NCI-H82 treated with DMSO at 0.1 percent for 48 hours (cell line): ENCODE results near the gene GALNT17.

Experiments
- DNase-seq: peaks from one replicate; lab custom pipeline; 2025; ENCODE audit not compliant: unreplicated experiment; lab: John Stamatoyannopoulos, UW

GALNT17 gene

GRCh38 chr7:71132127-71132376 lies at the start of gene GALNT17:
Gene GALNT17 (plus strand): TSS chr7:71132144.
- no peak for DNase-seq

DNA sequence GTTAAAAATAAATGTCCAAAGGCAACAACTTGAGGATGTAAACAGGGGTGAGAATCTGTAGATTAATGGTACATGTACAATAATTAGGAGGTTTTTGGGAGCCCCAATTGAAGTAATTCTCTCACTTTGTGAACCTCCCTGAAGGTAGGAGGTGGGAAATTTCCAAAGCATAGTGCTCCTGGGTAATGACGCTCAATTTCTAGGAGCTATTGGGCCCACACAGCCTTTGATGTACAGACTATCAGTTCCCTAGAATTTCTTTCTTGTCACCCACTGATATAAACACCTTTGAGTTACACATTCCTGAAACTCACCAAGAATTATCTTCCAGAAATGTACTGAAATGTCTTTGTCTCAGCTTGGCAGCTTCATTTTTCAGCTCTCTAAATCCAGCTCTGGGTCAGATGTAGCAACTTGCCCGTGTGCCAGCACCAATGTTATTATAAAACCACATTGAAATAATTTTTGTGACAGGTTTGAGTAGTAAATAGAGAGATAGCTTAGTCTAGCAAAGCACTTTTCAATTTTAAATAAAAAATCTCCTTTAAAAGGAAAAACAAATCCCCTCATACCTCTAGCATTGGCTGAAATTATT lies 36.6 kb upstream of the GALNT17 start:
- no peak for DNase-seq

GRCh38 chr7:71096351-71096750 lies 35.6 kb upstream of the GALNT17 start:
- DNase-seq: no peak

DNA sequence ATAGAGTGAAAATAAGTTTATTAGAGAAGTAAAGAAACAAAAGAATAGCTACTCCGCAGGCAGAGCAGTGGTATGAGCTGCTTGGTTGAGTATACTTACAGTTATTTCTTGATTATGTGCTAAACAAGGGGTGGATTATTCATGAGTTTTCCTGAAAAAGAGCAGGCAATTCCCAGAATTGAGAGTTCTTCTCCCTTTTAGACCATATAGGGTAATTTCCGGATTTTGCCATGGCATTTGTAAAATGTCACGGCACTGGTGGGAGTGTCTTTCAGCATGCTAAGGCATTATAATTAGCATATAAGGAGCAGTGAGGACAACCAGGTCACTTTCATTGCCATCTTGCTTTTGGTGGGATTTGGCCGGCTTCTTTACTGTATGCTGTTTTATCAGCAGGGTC lies 25.7 kb upstream of the GALNT17 start:
- DNase-seq: no peak

DNA sequence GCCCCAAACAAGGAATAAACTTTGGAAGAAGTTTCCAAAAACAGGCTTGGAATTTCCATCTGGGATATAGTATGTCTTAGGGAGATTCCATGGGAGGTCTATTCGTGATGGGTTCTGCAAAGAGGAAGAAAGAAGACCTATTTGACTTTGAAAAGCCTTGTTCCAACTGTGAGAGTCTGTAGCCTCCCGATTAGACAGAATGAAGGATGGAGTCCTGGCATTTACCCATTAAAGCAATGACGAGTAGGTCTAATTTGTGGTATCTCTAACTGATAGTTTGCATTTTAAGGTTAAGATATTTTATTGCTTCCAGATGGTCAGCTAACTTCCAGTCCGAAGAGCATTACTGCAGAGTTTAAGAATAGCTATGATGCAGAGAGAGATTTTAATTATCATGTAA lies 19.5 kb upstream of the GALNT17 start:
- DNase-seq: no peak

DNA sequence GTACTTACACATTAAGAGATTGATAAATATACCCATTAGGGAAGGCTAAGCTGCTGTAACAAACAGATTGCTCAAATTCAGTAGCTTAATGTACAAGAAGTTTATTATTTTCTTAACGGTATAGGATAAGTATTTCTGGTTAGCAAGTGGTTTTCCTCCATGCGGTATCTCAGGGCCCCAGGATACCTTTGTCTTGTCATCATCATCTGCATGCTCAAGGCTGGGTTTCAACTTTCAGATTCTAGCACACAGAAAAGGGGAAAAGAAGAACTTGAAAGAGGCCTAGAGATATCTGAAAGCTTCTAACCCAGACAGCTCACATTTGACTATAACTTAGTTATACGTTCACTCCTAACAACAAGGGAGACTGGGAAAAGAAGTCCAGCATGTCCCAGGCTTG lies 11.8 kb upstream of the GALNT17 start:
- DNase-seq: no peak

GRCh38 chr7:71129126-71129525 lies 2.8 kb upstream of the GALNT17 start:
- no peak for DNase-seq

DNA sequence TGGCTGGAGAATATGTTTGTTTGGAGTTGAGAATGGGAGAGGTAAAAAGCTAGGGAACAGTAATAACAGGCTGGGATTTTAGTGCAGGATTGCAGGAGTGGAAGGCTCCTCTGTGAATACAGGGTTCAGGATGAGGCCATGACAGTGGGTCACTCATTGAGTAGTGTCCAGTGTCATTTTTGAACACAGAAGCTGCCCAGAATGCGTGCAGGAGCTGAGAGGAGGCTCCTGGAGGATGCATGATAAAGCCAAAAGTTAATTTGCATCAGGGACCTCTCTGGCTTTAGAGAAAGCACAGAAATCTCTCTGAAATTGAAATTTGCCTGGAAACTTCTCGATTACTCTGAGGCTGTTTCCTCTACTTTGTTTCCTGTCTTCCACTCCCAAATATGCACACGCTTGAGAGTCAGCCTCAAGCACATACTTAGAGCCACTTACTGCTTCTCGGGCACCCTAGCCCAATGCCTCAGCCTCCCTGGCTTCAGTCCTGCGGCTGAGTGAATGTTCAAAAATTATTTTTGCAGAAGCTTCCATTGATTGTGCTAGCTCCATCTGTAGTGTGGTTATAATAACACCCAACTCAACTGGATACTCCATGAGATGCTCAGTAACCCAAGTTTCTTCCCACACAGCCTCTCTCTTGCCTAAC lies 1.8 kb upstream of the GALNT17 start:
- DNase-seq: no peak

DNA sequence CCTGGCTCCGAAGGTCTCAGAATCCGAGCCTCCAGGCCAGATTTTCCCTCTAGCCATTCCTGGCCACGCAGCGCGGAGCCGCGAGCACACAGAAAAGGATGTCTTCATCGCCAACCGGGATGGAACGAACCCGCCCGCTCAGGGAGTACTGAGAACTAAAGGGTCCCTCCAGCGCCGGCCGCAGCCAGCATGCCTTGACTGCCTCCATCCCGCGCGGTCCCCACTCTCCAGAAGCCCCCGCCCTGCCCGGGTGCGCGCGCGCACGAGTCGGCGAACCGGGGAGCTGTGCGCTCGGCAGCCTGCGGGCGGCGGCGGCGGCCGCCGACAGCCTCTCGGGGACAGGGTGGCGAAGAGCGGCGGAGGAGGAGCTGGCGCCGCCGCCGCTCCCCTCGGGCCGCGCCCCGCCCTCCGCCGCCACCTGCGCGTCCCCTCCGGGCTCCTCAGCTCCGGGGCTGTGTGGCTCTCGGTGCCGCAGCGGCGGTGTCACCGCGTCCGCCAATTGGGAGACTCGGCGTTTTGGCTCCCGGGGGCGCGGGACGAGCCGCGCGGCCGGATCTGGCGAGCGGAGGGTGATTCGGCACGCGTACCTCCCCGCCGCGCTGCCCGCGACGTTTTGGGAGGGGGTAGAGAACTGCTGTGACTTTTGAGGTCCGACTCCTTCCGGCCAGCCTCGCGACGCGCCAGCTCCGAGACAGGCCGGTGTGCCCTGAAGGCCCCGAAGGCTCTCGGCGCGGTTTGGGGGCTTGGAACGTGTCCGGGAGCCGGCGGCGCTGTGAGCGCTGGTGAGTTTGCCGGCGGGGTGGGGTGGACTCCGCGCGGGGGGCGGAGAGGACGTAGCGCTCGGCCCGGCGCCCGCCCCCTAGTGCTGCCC lies 453 bp upstream of the GALNT17 start:
- DNase-seq: no peak

GRCh38 chr7:71132377-71133231 lies 660 bp downstream of the GALNT17 start:
- no peak for DNase-seq

- DNase-seq: no peak
Observed at GRCh38 chr7:71133232-71133622, 1.3 kb downstream of the GALNT17 start.

DNA sequence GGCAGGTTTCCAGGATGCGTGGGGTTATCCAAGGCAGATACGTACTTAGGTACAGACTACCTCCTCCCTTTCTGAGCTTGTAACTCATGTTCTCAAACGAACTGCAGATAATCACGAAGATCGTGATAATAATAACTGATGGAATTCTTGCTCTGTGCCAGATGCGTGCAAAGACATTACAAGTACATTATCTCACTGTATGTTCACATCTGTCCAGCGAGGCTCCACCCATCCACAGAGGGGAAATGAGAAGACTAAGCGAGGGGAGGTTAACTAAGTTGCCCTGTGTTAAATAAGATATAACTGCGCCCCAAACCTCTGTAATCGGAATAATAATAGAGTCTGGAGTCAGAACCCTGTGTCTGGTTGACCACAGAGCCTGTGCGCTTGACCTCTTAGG lies 1.9 kb downstream of the GALNT17 start:
- DNase-seq: no peak

DNA sequence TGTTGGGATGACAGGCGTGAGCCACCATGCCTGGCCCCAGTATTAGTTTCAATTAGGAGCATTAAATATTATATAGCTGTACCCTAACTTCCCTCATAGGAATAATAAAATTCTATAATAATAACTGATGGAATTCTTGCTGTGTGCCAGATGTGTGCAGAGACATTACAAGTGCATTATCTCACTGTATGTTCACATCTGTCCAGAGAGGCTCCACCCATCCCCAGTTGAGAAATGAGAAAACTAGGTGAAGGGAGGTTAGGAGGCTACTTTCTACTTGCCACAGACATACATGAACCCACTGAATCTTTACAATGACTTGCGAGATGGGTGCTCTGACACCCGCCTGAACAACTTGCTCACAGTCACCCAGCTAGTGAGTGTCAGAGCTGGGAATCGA lies 3.2 kb downstream of the GALNT17 start:
- no peak for DNase-seq

DNA sequence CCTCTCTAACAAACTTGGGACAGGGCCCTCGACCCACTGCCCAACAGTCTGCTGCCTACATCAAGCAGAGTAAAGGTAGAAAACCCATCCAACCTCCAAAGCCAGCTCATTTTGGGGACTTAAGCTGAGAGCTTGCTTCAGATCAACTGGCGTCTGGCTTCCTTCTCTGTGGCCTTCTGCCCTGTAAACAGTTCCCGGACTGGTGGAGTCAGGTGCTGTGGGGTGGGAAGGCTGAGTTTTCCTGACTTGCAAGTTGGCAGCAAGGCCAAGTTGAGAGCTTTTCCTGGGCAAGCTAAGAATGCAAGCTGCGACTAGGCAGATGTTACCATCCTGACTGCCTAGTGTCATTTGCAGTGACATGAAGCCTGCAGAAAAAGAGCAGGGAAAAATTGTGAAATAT lies 3.7 kb downstream of the GALNT17 start:
- DNase-seq: no peak

DNA sequence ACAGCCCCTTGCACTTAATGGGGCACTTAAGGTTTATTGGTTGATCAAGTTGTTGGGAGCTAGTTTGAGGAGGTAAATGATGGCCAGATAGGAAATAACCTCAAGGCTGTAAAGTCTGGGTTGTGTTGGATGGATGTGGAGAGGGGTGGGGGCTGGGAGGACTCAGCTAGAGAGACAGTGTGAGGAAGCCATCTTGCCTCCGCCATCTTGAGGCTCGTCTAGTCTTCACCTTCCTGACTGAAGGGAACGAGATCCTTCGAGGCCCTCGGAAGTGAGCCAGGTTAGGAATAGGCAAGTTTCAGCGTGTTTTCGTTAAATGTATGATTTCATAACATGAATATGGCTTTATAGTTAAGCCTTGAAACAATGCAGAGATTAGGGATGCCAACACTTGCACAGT lies 5.5 kb downstream of the GALNT17 start:
- DNase-seq: no peak

DNA sequence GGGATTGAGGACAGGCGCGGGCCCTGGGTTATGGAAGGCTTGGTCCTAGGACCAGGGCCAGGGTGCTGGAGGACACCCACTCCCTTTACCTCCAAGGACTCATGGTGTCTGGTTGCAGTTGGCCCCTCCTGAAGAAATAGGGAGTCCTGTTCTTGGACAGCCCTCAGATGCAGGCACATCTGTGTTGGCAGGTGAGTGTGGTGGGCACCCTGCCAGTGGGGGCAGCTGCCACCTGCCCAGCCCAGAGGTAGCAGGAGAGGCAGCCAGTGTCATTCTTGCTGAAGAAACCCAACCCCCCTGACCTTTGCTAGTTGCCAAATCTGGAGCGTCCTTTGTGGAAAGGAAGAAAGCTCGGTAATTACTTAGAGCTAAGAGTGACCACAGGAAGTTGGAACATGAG lies 8.3 kb downstream of the GALNT17 start:
- no peak for DNase-seq

DNA sequence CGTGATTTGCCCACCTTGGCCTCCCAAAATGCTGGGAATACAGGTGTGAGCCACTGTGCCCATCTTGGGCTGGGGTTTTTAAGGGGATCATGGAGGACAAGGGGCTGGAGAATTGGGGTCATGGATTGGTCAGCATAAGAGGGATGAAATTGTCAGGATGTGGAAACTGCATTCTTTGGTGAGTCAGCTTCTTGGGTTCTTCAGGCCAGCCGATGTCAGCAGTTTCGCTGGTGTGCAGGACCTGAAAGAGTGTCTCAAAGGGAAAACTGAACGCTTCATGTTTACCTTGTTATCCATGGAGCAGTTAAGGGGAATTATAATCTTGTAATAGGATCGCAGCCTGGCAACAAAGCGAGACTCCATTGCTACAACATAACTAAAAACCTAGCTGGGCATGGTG lies 13.0 kb downstream of the GALNT17 start:
- DNase-seq: no peak

- DNase-seq: no peak
Observed at GRCh38 chr7:71145906-71146901, 14.3 kb downstream of the GALNT17 start.

DNA sequence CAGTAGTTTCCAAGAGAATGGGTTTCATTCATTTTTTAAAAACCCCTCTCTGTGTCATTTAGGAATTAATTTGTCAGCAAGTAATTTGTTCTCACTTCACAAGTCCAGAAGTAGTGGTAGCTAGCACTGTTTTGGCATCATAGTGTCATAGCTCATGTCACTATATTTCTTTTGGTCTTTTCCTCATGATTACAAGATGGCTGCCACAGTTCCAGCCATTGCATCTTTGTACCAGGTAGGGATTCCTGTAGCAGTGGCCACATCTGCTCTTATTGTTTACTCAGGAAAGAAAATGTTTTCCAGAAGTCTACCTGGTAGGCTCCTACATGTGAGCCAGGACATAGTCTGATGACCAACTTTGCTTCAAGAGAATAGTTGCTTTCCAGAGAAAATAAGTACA lies 16.2 kb downstream of the GALNT17 start:
- no peak for DNase-seq

- DNase-seq: no peak
Observed at GRCh38 chr7:71155236-71155635, 23.3 kb downstream of the GALNT17 start.
